ENCODE measurements around the gene BPIFA1. TPM values are rescaled to one million over a fixed set of nuclear protein-coding genes. Genes with fewer than 3 reads are reported as not detected.

BPIFA1 gene
- polyA plus RNA-seq, 1 donor from 2014 or later = not detected

DNA sequence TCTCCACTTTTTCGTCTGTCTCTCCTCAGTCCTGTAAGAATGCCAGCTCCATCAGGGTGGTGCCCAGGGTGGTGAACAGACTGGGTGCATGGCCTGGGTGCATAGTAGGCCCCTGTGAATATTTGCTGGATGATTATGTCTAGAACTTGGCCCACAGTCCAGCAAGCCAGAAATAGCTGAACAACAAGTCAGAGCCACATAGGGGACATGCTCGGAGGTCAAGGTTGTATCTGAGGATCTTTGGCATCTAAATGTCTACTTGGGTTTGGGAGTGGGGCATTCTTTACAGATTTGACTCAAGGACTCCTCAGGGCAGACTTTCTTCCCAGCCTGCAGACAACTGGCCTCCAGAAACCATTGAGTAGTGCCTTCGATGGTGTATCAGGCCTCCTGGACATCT is 36.8 kb upstream of the BPIFA1 start:
- no peaks in the 10 kb centered on the region for H3K9me3 ChIP-seq (ENCODE audit: low read length)
- no peak overlapping the region for H2AFZ ChIP-seq (ENCODE audit: low read depth, low read length)
- TF ChIP-seq RAD21 (conservative IDR thresholded peaks at IDR 0.05) = no peak
- TF ChIP-seq POLR2AphosphoS5 (IDR thresholded peaks at IDR 0.05) = no peak
- TF ChIP-seq EP300 (conservative IDR thresholded peaks at IDR 0.05; ENCODE audit: poor library complexity, severe bottlenecking) = no peak
- TF ChIP-seq, protein P1, sequence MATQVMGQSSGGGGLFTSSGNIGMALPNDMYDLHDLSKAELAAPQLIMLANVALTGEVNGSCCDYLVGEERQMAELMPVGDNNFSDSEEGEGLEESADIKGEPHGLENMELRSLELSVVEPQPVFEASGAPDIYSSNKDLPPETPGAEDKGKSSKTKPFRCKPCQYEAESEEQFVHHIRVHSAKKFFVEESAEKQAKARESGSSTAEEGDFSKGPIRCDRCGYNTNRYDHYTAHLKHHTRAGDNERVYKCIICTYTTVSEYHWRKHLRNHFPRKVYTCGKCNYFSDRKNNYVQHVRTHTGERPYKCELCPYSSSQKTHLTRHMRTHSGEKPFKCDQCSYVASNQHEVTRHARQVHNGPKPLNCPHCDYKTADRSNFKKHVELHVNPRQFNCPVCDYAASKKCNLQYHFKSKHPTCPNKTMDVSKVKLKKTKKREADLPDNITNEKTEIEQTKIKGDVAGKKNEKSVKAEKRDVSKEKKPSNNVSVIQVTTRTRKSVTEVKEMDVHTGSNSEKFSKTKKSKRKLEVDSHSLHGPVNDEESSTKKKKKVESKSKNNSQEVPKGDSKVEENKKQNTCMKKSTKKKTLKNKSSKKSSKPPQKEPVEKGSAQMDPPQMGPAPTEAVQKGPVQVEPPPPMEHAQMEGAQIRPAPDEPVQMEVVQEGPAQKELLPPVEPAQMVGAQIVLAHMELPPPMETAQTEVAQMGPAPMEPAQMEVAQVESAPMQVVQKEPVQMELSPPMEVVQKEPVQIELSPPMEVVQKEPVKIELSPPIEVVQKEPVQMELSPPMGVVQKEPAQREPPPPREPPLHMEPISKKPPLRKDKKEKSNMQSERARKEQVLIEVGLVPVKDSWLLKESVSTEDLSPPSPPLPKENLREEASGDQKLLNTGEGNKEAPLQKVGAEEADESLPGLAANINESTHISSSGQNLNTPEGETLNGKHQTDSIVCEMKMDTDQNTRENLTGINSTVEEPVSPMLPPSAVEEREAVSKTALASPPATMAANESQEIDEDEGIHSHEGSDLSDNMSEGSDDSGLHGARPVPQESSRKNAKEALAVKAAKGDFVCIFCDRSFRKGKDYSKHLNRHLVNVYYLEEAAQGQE (IDR thresholded peaks at IDR 0.05; ENCODE audit: borderline replicate concordance) = no peak
- TF ChIP-seq, protein P2, sequence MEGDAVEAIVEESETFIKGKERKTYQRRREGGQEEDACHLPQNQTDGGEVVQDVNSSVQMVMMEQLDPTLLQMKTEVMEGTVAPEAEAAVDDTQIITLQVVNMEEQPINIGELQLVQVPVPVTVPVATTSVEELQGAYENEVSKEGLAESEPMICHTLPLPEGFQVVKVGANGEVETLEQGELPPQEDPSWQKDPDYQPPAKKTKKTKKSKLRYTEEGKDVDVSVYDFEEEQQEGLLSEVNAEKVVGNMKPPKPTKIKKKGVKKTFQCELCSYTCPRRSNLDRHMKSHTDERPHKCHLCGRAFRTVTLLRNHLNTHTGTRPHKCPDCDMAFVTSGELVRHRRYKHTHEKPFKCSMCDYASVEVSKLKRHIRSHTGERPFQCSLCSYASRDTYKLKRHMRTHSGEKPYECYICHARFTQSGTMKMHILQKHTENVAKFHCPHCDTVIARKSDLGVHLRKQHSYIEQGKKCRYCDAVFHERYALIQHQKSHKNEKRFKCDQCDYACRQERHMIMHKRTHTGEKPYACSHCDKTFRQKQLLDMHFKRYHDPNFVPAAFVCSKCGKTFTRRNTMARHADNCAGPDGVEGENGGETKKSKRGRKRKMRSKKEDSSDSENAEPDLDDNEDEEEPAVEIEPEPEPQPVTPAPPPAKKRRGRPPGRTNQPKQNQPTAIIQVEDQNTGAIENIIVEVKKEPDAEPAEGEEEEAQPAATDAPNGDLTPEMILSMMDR (IDR thresholded peaks at IDR 0.05; ENCODE audit: poor library complexity, severe bottlenecking) = no peak
- no peak for TF ChIP-seq MXI1 (conservative IDR thresholded peaks at IDR 0.05; ENCODE audit: poor library complexity, severe bottlenecking)
- H3K27ac ChIP-seq (ENCODE audit: low read length) = no peak overlapping the region
- H3K79me2 ChIP-seq (replicated peaks; ENCODE audit: insufficient read depth, low read length) = no peaks in the 10 kb centered on the region
- H3K9ac ChIP-seq (ENCODE audit: low read length) = no peak overlapping the region
- H3K4me2 ChIP-seq (ENCODE audit: low read length) = no peak overlapping the region
- H3K9me2 ChIP-seq (ENCODE audit: insufficient read depth, low read length) = no peaks in the 10 kb centered on the region
- H3K27me3 ChIP-seq (ENCODE audit: insufficient read depth, low read depth, low read length) = no peaks in the 10 kb centered on the region
- H3K36me3 ChIP-seq (ENCODE audit: insufficient read depth, low read length) = no peaks in the 10 kb centered on the region
- no peaks in the 10 kb centered on the region for H3F3A ChIP-seq (ENCODE audit: insufficient read depth, low read length, poor library complexity, severe bottlenecking)
- no peaks in the 10 kb centered on the region for H4K20me1 ChIP-seq (ENCODE audit: insufficient read depth)
- no peak overlapping the region for H3K4me3 ChIP-seq (ENCODE audit: low read length)

DNA sequence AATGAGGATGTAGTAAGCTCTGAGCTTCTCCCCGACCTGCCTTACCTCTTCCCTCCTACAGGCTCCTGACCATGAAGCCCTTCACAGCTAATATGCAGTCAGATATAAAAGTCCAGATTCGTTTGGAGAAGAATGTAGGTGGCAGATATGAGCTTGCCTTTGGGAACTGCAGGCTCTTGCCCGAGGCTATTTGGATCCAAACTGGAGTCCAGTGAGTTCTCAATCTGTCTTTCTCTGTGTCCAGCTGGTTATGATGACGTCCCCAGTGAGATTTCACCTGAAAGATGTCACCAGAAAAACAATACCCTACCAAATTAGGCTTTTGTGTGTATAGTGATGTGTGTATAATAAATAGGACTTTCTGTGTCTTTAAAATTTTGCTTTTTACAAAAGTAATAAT is 33.3 kb upstream of the BPIFA1 start:
- H3K9me3 ChIP-seq (ENCODE audit: low read length) = no peaks in the 10 kb centered on the region
- H3K27me3 ChIP-seq (ENCODE audit: insufficient read depth, low read depth, low read length) = no peaks in the 10 kb centered on the region
- no peak overlapping the region for H3K27ac ChIP-seq (ENCODE audit: low read length)
- TF ChIP-seq EP300 (conservative IDR thresholded peaks at IDR 0.05; ENCODE audit: poor library complexity, severe bottlenecking) (no peak), RAD21 (conservative IDR thresholded peaks at IDR 0.05) (no peak), MXI1 (conservative IDR thresholded peaks at IDR 0.05; ENCODE audit: poor library complexity, severe bottlenecking) (no peak), POLR2AphosphoS5 (IDR thresholded peaks at IDR 0.05) (no peak), SMC3 (conservative IDR thresholded peaks at IDR 0.05; ENCODE audit: poor library complexity) (no peak)
- TF ChIP-seq, protein P1 (IDR thresholded peaks at IDR 0.05; ENCODE audit: borderline replicate concordance) = no peak
- H3K4me2 ChIP-seq (ENCODE audit: low read length) = no peak overlapping the region
- no peak overlapping the region for H3K9ac ChIP-seq (ENCODE audit: low read length)
- H3K36me3 ChIP-seq (ENCODE audit: insufficient read depth, low read length) = no peaks in the 10 kb centered on the region
- no peaks in the 10 kb centered on the region for H4K20me1 ChIP-seq (ENCODE audit: insufficient read depth)
- no peak overlapping the region for H2AFZ ChIP-seq (ENCODE audit: low read depth, low read length)
- no peaks in the 10 kb centered on the region for H3K79me2 ChIP-seq (replicated peaks; ENCODE audit: insufficient read depth, low read length)
- no peaks in the 10 kb centered on the region for H3K9me2 ChIP-seq (ENCODE audit: insufficient read depth, low read length)
- H3F3A ChIP-seq (ENCODE audit: insufficient read depth, low read length, poor library complexity, severe bottlenecking) = no peaks in the 10 kb centered on the region
- H3K4me3 ChIP-seq (ENCODE audit: low read length) = no peak overlapping the region

Measured in neural cell (in vitro differentiated cells).